ENCODE data around the gene SOX30. TPM values are rescaled to one million over a fixed set of nuclear protein-coding genes. Genes with fewer than 3 reads are reported as not detected.

The SOX30 gene
- total and polyA plus RNA-seq, 3 donors from 2014 or later = 47.7 to 197 (median 83.9) TPM

- Histone ChIP-seq H3K27ac (no peak overlapping the region), H3K9me3 (no peaks in the 10 kb centered on the region), H3K4me3 (no peak overlapping the region), H3K36me3 (ENCODE audit: low read depth, missing control alignments) (no peaks in the 10 kb centered on the region), H3K4me1 (peaks cover 5% of the 10 kb centered on the region), H3K27me3 (no peaks in the 10 kb centered on the region)
- intact Hi-C loops (cut with DNase I; ENCODE audit: low total_unique reads) = no loop called here
- WGBS, 2 donors = 48 to 51% methylated on average over 3 of the region's 3 CpGs
- DNase-seq = no peak
- no peak for TF ChIP-seq CTCF (IDR thresholded peaks at IDR 0.05)
- TF ChIP-seq POLR2A (IDR thresholded peaks at IDR 0.05) = no peak
These were observed 59.6 kb downstream of the SOX30 start for GRCh38 chr5:157592594-157592993.

- Histone ChIP-seq H3K36me3 (ENCODE audit: low read depth, missing control alignments) (no peaks in the 10 kb centered on the region), H3K4me1 (peaks cover 5% of the 10 kb centered on the region), H3K9me3 (no peaks in the 10 kb centered on the region), H3K27ac (no peak overlapping the region), H3K27me3 (no peaks in the 10 kb centered on the region), H3K4me3 (no peak overlapping the region)
- no peak for TF ChIP-seq CTCF (IDR thresholded peaks at IDR 0.05)
- TF ChIP-seq POLR2A (IDR thresholded peaks at IDR 0.05) = no peak
- intact Hi-C loops (cut with DNase I; ENCODE audit: low total_unique reads) = no loop called here
- DNase-seq = no peak
These were observed 61.8 kb downstream of the SOX30 start for GRCh38 chr5:157590478-157590877.

GRCh38 chr5:157584628-157585027 lies 67.6 kb downstream of the SOX30 start:
- intact Hi-C loops (cut with DNase I; ENCODE audit: low total_unique reads) = no loop called here
- no peaks in the 10 kb centered on the region for H3K9me3 ChIP-seq

GRCh38 chr5:157582731-157583620 lies 69.3 kb downstream of the SOX30 start:
- TF ChIP-seq POLR2A (IDR thresholded peaks at IDR 0.05) (no peak), CTCF (IDR thresholded peaks at IDR 0.05) (no peak)
- Histone ChIP-seq H3K9me3 (no peaks in the 10 kb centered on the region), H3K4me3 (no peak overlapping the region), H3K27me3 (no peaks in the 10 kb centered on the region), H3K36me3 (ENCODE audit: low read depth, missing control alignments) (no peaks in the 10 kb centered on the region), H3K27ac (no peak overlapping the region), H3K4me1 (no peaks in the 10 kb centered on the region)
- intact Hi-C loops (cut with DNase I; ENCODE audit: low total_unique reads) = no loop called here
- WGBS, 2 donors = 89% methylated on average over 10 of the region's 10 CpGs
- no peak for DNase-seq

More at GRCh38 chr5:157584628-157585027, 67.6 kb downstream of the SOX30 start:
- TF ChIP-seq POLR2A (IDR thresholded peaks at IDR 0.05) = no peak
- no peak for TF ChIP-seq CTCF (IDR thresholded peaks at IDR 0.05)
- no peaks in the 10 kb centered on the region for H3K27me3 ChIP-seq
- H3K4me3 ChIP-seq = no peak overlapping the region
- H3K27ac ChIP-seq = no peak overlapping the region
- DNase-seq = no peak
- no peaks in the 10 kb centered on the region for H3K4me1 ChIP-seq
- H3K36me3 ChIP-seq (ENCODE audit: low read depth, missing control alignments) = no peaks in the 10 kb centered on the region
- 92 to 96% methylated on average over 1 of the region's 1 CpG for WGBS, 2 donors

GRCh38 chr5:157581901-157582300 lies 70.3 kb downstream of the SOX30 start:
- H3K9me3 ChIP-seq = no peaks in the 10 kb centered on the region
- WGBS, 2 donors = 87 to 92% methylated on average over 5 of the region's 5 CpGs
- H3K27me3 ChIP-seq = no peaks in the 10 kb centered on the region
- intact Hi-C loops (cut with DNase I; ENCODE audit: low total_unique reads) = no loop called here
- no peaks in the 10 kb centered on the region for H3K4me1 ChIP-seq
- no peak overlapping the region for H3K27ac ChIP-seq
- DNase-seq = no peak
- TF ChIP-seq CTCF (IDR thresholded peaks at IDR 0.05) (no peak), POLR2A (IDR thresholded peaks at IDR 0.05) (no peak)
- H3K36me3 ChIP-seq (ENCODE audit: low read depth, missing control alignments) = no peaks in the 10 kb centered on the region
- no peak overlapping the region for H3K4me3 ChIP-seq

Data from testis (tissue), 3 donors.